Memory B cell (primary cell): Measurements from ENCODE around the gene PDZRN4.
A peak's percentile ranks its signal among the peaks of the same experiment; 100 is the strongest.
"Not testable (repeated sequence)": the region's sequence is repeated elsewhere in the genome, so short reads cannot be mapped to it uniquely, and the experiment has no call there.

Source experiments
- ATAC-seq: fragments of 150-1000 bp; cut with Tn5 transposase; 2 replicates; pipeline ENCODE4 v1.10.0; 2021; ENCODE audit warnings: low read depth, mild to moderate bottlenecking, moderate library complexity
- DNase-seq, 2 donors: peaks; one replicate each; pipeline ENCODE4 v3.0.0; 2022; ENCODE audit warnings: low spot score in 2 of 2
- H3K27ac Mint-ChIP-seq: one replicate; pipeline ENCODE4 v1.8.0; 2022; ENCODE audit warnings: mild to moderate bottlenecking, moderate library complexity, mixed read lengths
- H3K27me3 Mint-ChIP-seq: one replicate; pipeline ENCODE4 v1.8.0; 2022; ENCODE audit warnings: mixed read lengths
- H3K36me3 Mint-ChIP-seq: one replicate; pipeline ENCODE4 v1.8.0; 2022; ENCODE audit warnings: mild to moderate bottlenecking, mixed read lengths
- H3K4me1 Mint-ChIP-seq: one replicate; pipeline ENCODE4 v1.8.0; 2022; ENCODE audit warnings: mixed read lengths
- H3K4me3 Mint-ChIP-seq: one replicate; pipeline ENCODE4 v1.8.0; 2022; ENCODE audit warnings: mild to moderate bottlenecking, moderate library complexity, mixed read lengths
- H3K9me3 Mint-ChIP-seq: one replicate; pipeline ENCODE4 v1.8.0; 2022; ENCODE audit warnings: mixed read lengths

PDZRN4 gene

GRCh38 chr12:41280341-41281095, 92.4 kb downstream of the PDZRN4 start:
- H3K27ac Mint-ChIP-seq, H3K4me1 Mint-ChIP-seq, ATAC-seq, H3K9me3 Mint-ChIP-seq, H3K27me3 Mint-ChIP-seq, H3K36me3 Mint-ChIP-seq, DNase-seq, H3K4me3 Mint-ChIP-seq: not testable (repeated sequence)

GRCh38 chr12:41285470-41285869, 97.3 kb downstream of the PDZRN4 start:
- H3K4me1 Mint-ChIP-seq, H3K36me3 Mint-ChIP-seq, H3K27ac Mint-ChIP-seq, H3K9me3 Mint-ChIP-seq, ATAC-seq, H3K4me3 Mint-ChIP-seq, H3K27me3 Mint-ChIP-seq, DNase-seq: not testable (repeated sequence)

GRCh38 chr12:41286426-41286825, 98.3 kb downstream of the PDZRN4 start:
- no peak for ATAC-seq
- Mint-ChIP-seq H3K4me1 (no peaks in the 10 kb centered on the region), H3K9me3 (no peaks in the 10 kb centered on the region), H3K27ac (no peak overlapping the region), H3K4me3 (no peak overlapping the region), H3K27me3 (peaks cover 2% of the 10 kb centered on the region), H3K36me3 (no peaks in the 10 kb centered on the region)
- DNase-seq, result no peak

- no peaks in the 10 kb centered on the region for H3K36me3 Mint-ChIP-seq
- H3K4me3 Mint-ChIP-seq, result no peak overlapping the region
- H3K9me3 Mint-ChIP-seq, result no peaks in the 10 kb centered on the region
- peaks cover 4% of the 10 kb centered on the region for H3K27me3 Mint-ChIP-seq
- DNase-seq (no peak), ATAC-seq (no peak)
- no peak overlapping the region for H3K27ac Mint-ChIP-seq
- no peaks in the 10 kb centered on the region for H3K4me1 Mint-ChIP-seq
Observed at GRCh38 chr12:41287500-41288141, 99.5 kb downstream of the PDZRN4 start.

- no peak overlapping the region for H3K4me3 Mint-ChIP-seq
- no peak overlapping the region for H3K27ac Mint-ChIP-seq
- H3K4me1 Mint-ChIP-seq, result no peaks in the 10 kb centered on the region
- ATAC-seq, result no peak
- peaks cover 4% of the 10 kb centered on the region for H3K27me3 Mint-ChIP-seq
- H3K9me3 Mint-ChIP-seq, result no peaks in the 10 kb centered on the region
- no peaks in the 10 kb centered on the region for H3K36me3 Mint-ChIP-seq
- DNase-seq, result no peak
Observed at GRCh38 chr12:41288142-41288811, 100.2 kb downstream of the PDZRN4 start.

- ATAC-seq (no peak), DNase-seq (no peak)
- Mint-ChIP-seq H3K27me3 (peaks cover 4% of the 10 kb centered on the region), H3K27ac (no peak overlapping the region), H3K9me3 (no peaks in the 10 kb centered on the region), H3K36me3 (no peaks in the 10 kb centered on the region), H3K4me1 (no peaks in the 10 kb centered on the region), H3K4me3 (no peak overlapping the region)
Observed at GRCh38 chr12:41289501-41289900, 101.4 kb downstream of the PDZRN4 start.

- no peak for ATAC-seq
Observed at GRCh38 chr12:41293011-41293410, 104.9 kb downstream of the PDZRN4 start.

GRCh38 chr12:41293461-41293860, 105.3 kb downstream of the PDZRN4 start:
- no peak for DNase-seq
- H3K27me3 Mint-ChIP-seq, result peaks cover 4% of the 10 kb centered on the region
- ATAC-seq, result no peak
- no peak overlapping the region for H3K4me3 Mint-ChIP-seq
- no peak overlapping the region for H3K27ac Mint-ChIP-seq
- no peaks in the 10 kb centered on the region for H3K36me3 Mint-ChIP-seq
- H3K4me1 Mint-ChIP-seq, result no peaks in the 10 kb centered on the region
- no peaks in the 10 kb centered on the region for H3K9me3 Mint-ChIP-seq

More at GRCh38 chr12:41293011-41293410, 104.9 kb downstream of the PDZRN4 start:
- Mint-ChIP-seq H3K4me1 (no peaks in the 10 kb centered on the region), H3K27ac (no peak overlapping the region), H3K9me3 (no peaks in the 10 kb centered on the region), H3K36me3 (no peaks in the 10 kb centered on the region), H3K4me3 (no peak overlapping the region), H3K27me3 (peaks cover 4% of the 10 kb centered on the region)
- DNase-seq, result no peak

GRCh38 chr12:41302979-41303403, 114.9 kb downstream of the PDZRN4 start:
- H3K27me3 Mint-ChIP-seq, result peaks cover 2% of the 10 kb centered on the region
- ATAC-seq, result peak; percentile 55
- no peaks in the 10 kb centered on the region for H3K36me3 Mint-ChIP-seq
- H3K4me1 Mint-ChIP-seq, result peaks cover 3% of the 10 kb centered on the region
- no peak for DNase-seq
- no peak overlapping the region for H3K4me3 Mint-ChIP-seq
- no peak overlapping the region for H3K27ac Mint-ChIP-seq
- no peaks in the 10 kb centered on the region for H3K9me3 Mint-ChIP-seq

GRCh38 chr12:41304526-41304925, 116.4 kb downstream of the PDZRN4 start:
- ATAC-seq, result no peak
- Mint-ChIP-seq H3K4me3 (no peak overlapping the region), H3K4me1 (peaks cover 3% of the 10 kb centered on the region), H3K36me3 (no peaks in the 10 kb centered on the region), H3K9me3 (no peaks in the 10 kb centered on the region), H3K27ac (no peak overlapping the region), H3K27me3 (peaks cover 2% of the 10 kb centered on the region)
- no peak for DNase-seq

GRCh38 chr12:41310367-41310766, 122.2 kb downstream of the PDZRN4 start:
- DNase-seq (no peak), ATAC-seq (no peak)
- Mint-ChIP-seq H3K36me3 (no peaks in the 10 kb centered on the region), H3K9me3 (no peaks in the 10 kb centered on the region), H3K27ac (no peak overlapping the region), H3K4me1 (no peaks in the 10 kb centered on the region), H3K4me3 (no peak overlapping the region), H3K27me3 (no peaks in the 10 kb centered on the region)

- ATAC-seq, result no peak
- H3K9me3 Mint-ChIP-seq, result no peaks in the 10 kb centered on the region
- no peaks in the 10 kb centered on the region for H3K27me3 Mint-ChIP-seq
- H3K4me1 Mint-ChIP-seq, result no peaks in the 10 kb centered on the region
- H3K4me3 Mint-ChIP-seq, result no peak overlapping the region
- no peaks in the 10 kb centered on the region for H3K36me3 Mint-ChIP-seq
- no peak overlapping the region for H3K27ac Mint-ChIP-seq
- no peak for DNase-seq
Observed at GRCh38 chr12:41311883-41312282, 123.8 kb downstream of the PDZRN4 start.

- not testable (repeated sequence) for DNase-seq, H3K9me3 Mint-ChIP-seq, H3K27me3 Mint-ChIP-seq, ATAC-seq, H3K36me3 Mint-ChIP-seq, H3K27ac Mint-ChIP-seq, H3K4me3 Mint-ChIP-seq, H3K4me1 Mint-ChIP-seq
Observed at GRCh38 chr12:41312451-41312850, 124.3 kb downstream of the PDZRN4 start.

GRCh38 chr12:41325336-41325735, 137.2 kb downstream of the PDZRN4 start:
- H3K36me3 Mint-ChIP-seq, result no peaks in the 10 kb centered on the region
- no peak overlapping the region for H3K4me3 Mint-ChIP-seq
- no peak for DNase-seq
- H3K4me1 Mint-ChIP-seq, result no peaks in the 10 kb centered on the region
- ATAC-seq, result no peak
- no peaks in the 10 kb centered on the region for H3K9me3 Mint-ChIP-seq
- no peaks in the 10 kb centered on the region for H3K27me3 Mint-ChIP-seq
- no peak overlapping the region for H3K27ac Mint-ChIP-seq
